Fibroblast of lung (primary cell): ENCODE measurements around the gene CSNK2B.

Experiments used
- CTCF ChIP-seq, 2 donors: IDR thresholded peaks in 1 of 2; conservative IDR thresholded peaks in 1 of 2; 1 replicate in 1 of 2; 2 replicates in 1 of 2; pipeline ENCODE4 v1.5.1; 2011 to 2012; ENCODE audit warnings: low read length in 2 of 2, control low read depth in 1 of 2, inconsistent platforms in 1 of 2, low read depth in 1 of 2, mild to moderate bottlenecking in 1 of 2
- EZH2 ChIP-seq: IDR thresholded peaks from 2 replicates; pipeline ENCODE4 v1.5.1; 2012; ENCODE audit warnings: low read length, control low read depth, mild to moderate bottlenecking; ENCODE audit errors: missing control alignments

- no peak for TF ChIP-seq CTCF (conservative IDR thresholded peaks at IDR 0.05 in 1 of 2, IDR thresholded peaks at IDR 0.05 in 1 of 2; ENCODE audit: low read depth in 1 of 2, low read length in 2 of 2)
- no peak for TF ChIP-seq EZH2
Observed at GRCh38 chr6:31630177-31630934, 35.5 kb upstream of the CSNK2B start.
